Ovary (tissue), 3 donors: ENCODE data around the gene FAM162B.

Experiments used
- POLR2A ChIP-seq: fragments of 450-650 bp; IDR thresholded peaks from one replicate; pipeline ENCODE4 v1.6.1; 2017; ENCODE audit warnings: antibody characterized with exemption, mild to moderate bottlenecking, moderate library complexity
- TF ChIP-seq, protein P1 (sequence below), 3 donors: fragments of 450-650 bp in 2 of 3; fragments of 200-600 bp in 1 of 3; IDR thresholded peaks; one replicate each; pipeline versions ENCODE4 v1.5.1 to v1.8.0; 2016 to 2022; ENCODE audit warnings: antibody characterized with exemption in 3 of 3, mild to moderate bottlenecking in 1 of 3
- donor health status: DM: no; HTN: no; CAD: no.

DNA sequence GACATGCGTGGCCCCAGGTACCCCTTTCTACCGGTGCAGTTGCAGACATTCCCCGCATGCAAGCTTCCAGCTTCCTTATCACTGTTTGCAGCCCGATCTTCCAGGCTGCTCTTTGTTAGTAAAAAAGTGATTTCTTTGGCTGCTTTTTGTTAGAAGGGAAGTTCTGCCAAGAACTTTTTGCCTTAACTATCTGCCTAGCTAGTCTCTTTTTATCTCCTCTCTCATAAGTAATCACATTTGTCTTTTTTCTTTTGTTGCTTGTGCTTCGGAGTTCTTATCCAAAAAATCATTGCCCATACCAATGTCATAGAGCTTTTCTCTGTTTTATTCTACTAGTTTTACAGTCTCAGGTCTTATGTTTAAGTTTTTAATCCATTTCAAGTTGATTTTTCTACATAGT, 20.3 kb downstream of the FAM162B start:
- TF ChIP-seq, protein P1, sequence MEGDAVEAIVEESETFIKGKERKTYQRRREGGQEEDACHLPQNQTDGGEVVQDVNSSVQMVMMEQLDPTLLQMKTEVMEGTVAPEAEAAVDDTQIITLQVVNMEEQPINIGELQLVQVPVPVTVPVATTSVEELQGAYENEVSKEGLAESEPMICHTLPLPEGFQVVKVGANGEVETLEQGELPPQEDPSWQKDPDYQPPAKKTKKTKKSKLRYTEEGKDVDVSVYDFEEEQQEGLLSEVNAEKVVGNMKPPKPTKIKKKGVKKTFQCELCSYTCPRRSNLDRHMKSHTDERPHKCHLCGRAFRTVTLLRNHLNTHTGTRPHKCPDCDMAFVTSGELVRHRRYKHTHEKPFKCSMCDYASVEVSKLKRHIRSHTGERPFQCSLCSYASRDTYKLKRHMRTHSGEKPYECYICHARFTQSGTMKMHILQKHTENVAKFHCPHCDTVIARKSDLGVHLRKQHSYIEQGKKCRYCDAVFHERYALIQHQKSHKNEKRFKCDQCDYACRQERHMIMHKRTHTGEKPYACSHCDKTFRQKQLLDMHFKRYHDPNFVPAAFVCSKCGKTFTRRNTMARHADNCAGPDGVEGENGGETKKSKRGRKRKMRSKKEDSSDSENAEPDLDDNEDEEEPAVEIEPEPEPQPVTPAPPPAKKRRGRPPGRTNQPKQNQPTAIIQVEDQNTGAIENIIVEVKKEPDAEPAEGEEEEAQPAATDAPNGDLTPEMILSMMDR (IDR thresholded peaks at IDR 0.05) = no peak
- no peak for TF ChIP-seq POLR2A
